Spleen (tissue), 11 donors: ENCODE data around the gene HCFC1. TPM values are rescaled to one million over a fixed set of nuclear protein-coding genes. Genes with fewer than 3 reads are reported as not detected.
A peak's percentile ranks its signal among the peaks of the same experiment; 100 is the strongest.

Source experiments
- DNase-seq: peaks from one replicate; pipeline ENCODE4 v3.0.0-alpha.2; 2020
- H3K27ac ChIP-seq, 8 donors: fragments of 200-600 bp; sonication (generic) in 7 of 8; 1 replicate in 4 of 8; 2 replicates in 4 of 8; pipeline versions ENCODE4 v1.5.0 to v1.8.0; 2016 to 2021; ENCODE audit warnings: inconsistent platforms in 4 of 8, mild to moderate bottlenecking in 4 of 8, moderate library complexity in 1 of 8
- H3K27me3 ChIP-seq, 7 donors: fragments of 200-600 bp; sonication (generic) in 6 of 7; replicated peaks in 1 of 7; 1 replicate in 4 of 7; 2 replicates in 3 of 7; pipeline versions ENCODE4 v1.5.0 to v1.8.0; 2016 to 2021; ENCODE audit warnings: inconsistent platforms in 3 of 7, mild to moderate bottlenecking in 1 of 7
- H3K36me3 ChIP-seq, 6 donors: fragments of 200-600 bp; sonication (generic) in 5 of 6; 1 replicate in 4 of 6; 2 replicates in 2 of 6; pipeline versions ENCODE4 v1.5.0 to v1.8.0; 2016 to 2021; ENCODE audit warnings: inconsistent platforms in 2 of 6
- H3K4me1 ChIP-seq, 6 donors: fragments of 200-600 bp; sonication (generic) in 5 of 6; 1 replicate in 3 of 6; 2 replicates in 3 of 6; pipeline versions ENCODE4 v1.5.0 to v1.8.0; 2016 to 2021; ENCODE audit warnings: inconsistent platforms in 3 of 6
- H3K4me3 ChIP-seq, 8 donors: fragments of 200-600 bp; sonication (generic) in 7 of 8; 1 replicate in 4 of 8; 2 replicates in 4 of 8; pipeline versions ENCODE4 v1.5.0 to v1.8.0; 2016 to 2021; ENCODE audit warnings: inconsistent platforms in 4 of 8, mild to moderate bottlenecking in 4 of 8, moderate library complexity in 2 of 8
- H3K9me3 ChIP-seq, 8 donors: fragments of 200-600 bp; sonication (generic) in 7 of 8; 1 replicate in 4 of 8; 2 replicates in 4 of 8; pipeline versions ENCODE4 v1.5.0 to v1.8.0; 2016 to 2021; ENCODE audit warnings: inconsistent platforms in 4 of 8
- CTCF ChIP-seq, 11 experiments: fragments of 200-600 bp in 7 of 11; fragments of 450-650 bp in 4 of 11; sonication (generic) in 4 of 11; IDR thresholded peaks in 8 of 11; conservative IDR thresholded peaks in 3 of 11; 1 replicate in 7 of 11; 2 replicates in 4 of 11; pipeline versions ENCODE4 v1.4.0 to v1.8.0; 2016 to 2021; ENCODE audit warnings: antibody characterized with exemption in 11 of 11, inconsistent platforms in 4 of 11, mild to moderate bottlenecking in 1 of 11
- POLR2A ChIP-seq, 3 donors: fragments of 450-650 bp; IDR thresholded peaks; one replicate each; pipeline ENCODE4 v1.5.1; 2017; ENCODE audit warnings: antibody characterized with exemption in 3 of 3, mild to moderate bottlenecking in 1 of 3
- POLR2AphosphoS5 ChIP-seq, 3 donors: sonication (generic); formaldehyde crosslinking; IDR thresholded peaks; one replicate each; pipeline ENCODE4 v1.5.1; 2017; ENCODE audit warnings: antibody characterized with exemption in 3 of 3
- WGBS, 5 donors: extraction: QIAGEN DNeasy Blood & Tissue Kit in 3 of 5; methylation state at CpG; one replicate each; pipeline versions ENCODE4 v1.1.5 to v1.1.7; 2013 to 2018; 5-methylcytosine and 5-hydroxymethylcytosine counted together
- intact Hi-C: fragments of 100-400 bp; cut with DNase I; formaldehyde crosslinking; loops from one replicate; pipeline ENCODE4 v1.15.0; 2023; ENCODE audit warnings: low total_unique reads
- polyA plus RNA-seq, 3 donors: library from polyadenylated mRNA; stranded (reverse); fragments of 200-250 nt; gene quantifications; one replicate each; pipeline ENCODE4 v1.2.1, GENCODE V29; 2013
- total RNA-seq, 7 donors: library from RNA; depleted of rRNA in 3 of 7; stranded (reverse); fragments of >200 nt in 3 of 7; fragmentation: NEBNext Ultra II Directional in 4 of 7; extraction: Animal tissue kit (Norgen Biotek cat#: 25700) in 4 of 7; gene quantifications; one replicate each; pipeline versions ENCODE4 v1.1.0 to v1.2.1, GENCODE V29; 2016 to 2021
- donor health status: healthy with polysubstance abuse.
- donor health status: DM: no; HTN: no; CAD: no; lungs with moderate emphysema.
- donor health status: DM: no; HTN: no; CAD: no.
- donor health status: Bipolar disorder and iron deficiency.
- donor health status: healthy.
- donor health status: DM: no; HTN: no; CAD: no.
- donor health status: DM: yes; HTN: yes; CAD: no.

Gene HCFC1
- total and polyA plus RNA-seq, 10 donors = 9.5 to 86.5 (median 60.8) TPM

GRCh38 chrX:153963546-153963945 is 8.1 kb downstream of the HCFC1 start:
- peaks cover 18 to 53% (median 38%) of the 10 kb centered on the region in 6 donors for H3K4me1 ChIP-seq
- no peaks in the 10 kb centered on the region for H3K27me3 ChIP-seq
- WGBS, 5 donors = 88 to 93% (median 90%) methylated on average over 11 to 12 of the region's 12 CpGs; no CpG with 5 or more reads in 1 of the 5 donors
- H3K4me3 ChIP-seq = no peak overlapping the region
- intact Hi-C loops = no loop called here
- no peak for TF ChIP-seq POLR2A (IDR thresholded peaks at IDR 0.05)
- no peak for TF ChIP-seq CTCF (IDR thresholded peaks at IDR 0.05 in 8 of 11, conservative IDR thresholded peaks at IDR 0.05 in 3 of 11)
- TF ChIP-seq POLR2AphosphoS5 (IDR thresholded peaks at IDR 0.05) = no peak
- peaks cover 3 to 64% (median 58%) of the 10 kb centered on the region in 6 donors for H3K36me3 ChIP-seq
- no peak overlapping the region for H3K27ac ChIP-seq
- no peaks in the 10 kb centered on the region for H3K9me3 ChIP-seq
- peak; percentile 61 for DNase-seq

- intact Hi-C loops = no loop called here
- Histone ChIP-seq H3K27me3 (no peaks in the 10 kb centered on the region), H3K36me3 (peaks cover 8 to 86% (median 80%) of the 10 kb centered on the region in 6 donors), H3K27ac (no peak overlapping the region), H3K4me3 (no peak overlapping the region), H3K4me1 (peaks cover 6 to 30% (median 15%) of the 10 kb centered on the region in 6 donors), H3K9me3 (no peaks in the 10 kb centered on the region)
- TF ChIP-seq CTCF (IDR thresholded peaks at IDR 0.05 in 8 of 11, conservative IDR thresholded peaks at IDR 0.05 in 3 of 11) (no peak), POLR2AphosphoS5 (IDR thresholded peaks at IDR 0.05) (no peak), POLR2A (IDR thresholded peaks at IDR 0.05) (no peak)
- peak; percentile 71 for DNase-seq
- WGBS, 5 donors = 91 to 99% (median 94%) methylated on average over 11 of the region's 11 CpGs; no CpG with 5 or more reads in 1 of the 5 donors
Observed at GRCh38 chrX:153961292-153961691, 10.3 kb downstream of the HCFC1 start.

GRCh38 chrX:153960786-153961185 is 10.8 kb downstream of the HCFC1 start:
- intact Hi-C loops = no loop called here
- H3K4me3 ChIP-seq = no peak overlapping the region
- H3K36me3 ChIP-seq = peaks cover 8 to 92% (median 85%) of the 10 kb centered on the region in 6 donors
- no peak for TF ChIP-seq CTCF (IDR thresholded peaks at IDR 0.05 in 8 of 11, conservative IDR thresholded peaks at IDR 0.05 in 3 of 11)
- H3K4me1 ChIP-seq = peaks cover 2 to 25% (median 10%) of the 10 kb centered on the region in 6 donors
- no peak overlapping the region for H3K27ac ChIP-seq
- DNase-seq = peak; percentile 75
- no peaks in the 10 kb centered on the region for H3K27me3 ChIP-seq
- H3K9me3 ChIP-seq = no peaks in the 10 kb centered on the region
- 95 to 97% (median 96%) methylated on average over 19 to 22 of the region's 22 CpGs for WGBS, 5 donors

GRCh38 chrX:153960077-153960476 is 11.5 kb downstream of the HCFC1 start:
- Histone ChIP-seq H3K27me3 (no peaks in the 10 kb centered on the region), H3K36me3 (peaks cover 8 to 99% (median 89%) of the 10 kb centered on the region in 6 donors), H3K4me1 (peaks cover 0 to 18% (median 3%) of the 10 kb centered on the region in 6 donors), H3K27ac (no peak overlapping the region), H3K9me3 (no peaks in the 10 kb centered on the region), H3K4me3 (no peak overlapping the region)
- WGBS, 5 donors = 92 to 98% (median 96%) methylated on average over 7 to 16 of the region's 16 CpGs
- peak; percentile 71 for DNase-seq
- intact Hi-C loops = no loop called here
- no peak for TF ChIP-seq CTCF (IDR thresholded peaks at IDR 0.05 in 8 of 11, conservative IDR thresholded peaks at IDR 0.05 in 3 of 11)
- no peak for TF ChIP-seq POLR2A (IDR thresholded peaks at IDR 0.05)
- TF ChIP-seq POLR2AphosphoS5 (IDR thresholded peaks at IDR 0.05) = no peak
